Kidney epithelial cell (primary cell): ENCODE data around the gene SLX4IP. TPM values are rescaled to one million over a fixed set of nuclear protein-coding genes. Genes with fewer than 3 reads are reported as not detected.
A peak's percentile ranks its signal among the peaks of the same experiment; 100 is the strongest.

Experiments used
- DNase-seq: peaks from one replicate; pipeline ENCODE4 v3.0.0-alpha.2; 2010; ENCODE audit warnings: low read depth
- H3K27me3 ChIP-seq: 2 replicates; pipeline ENCODE4 v1.6.0; 2011; ENCODE audit warnings: low read length; ENCODE audit not compliant: control insufficient read depth, insufficient read depth
- H3K36me3 ChIP-seq: 2 replicates; pipeline ENCODE4 v1.5.1; 2011; ENCODE audit warnings: low read length; ENCODE audit not compliant: control insufficient read depth, insufficient read depth
- H3K4me3 ChIP-seq: 2 replicates; pipeline ENCODE4 v1.5.1; 2011; ENCODE audit warnings: low read depth, mild to moderate bottlenecking, control low read depth, low read length
- CTCF ChIP-seq: IDR thresholded peaks from 2 replicates; pipeline ENCODE4 v1.5.1; 2011; ENCODE audit warnings: mild to moderate bottlenecking, moderate library complexity, low read length, control low read depth, inconsistent platforms; ENCODE audit not compliant: insufficient read depth, poor library complexity, severe bottlenecking
- total RNA-seq: library from RNA; depleted of rRNA; stranded (reverse); fragments of >200 nt; gene quantifications from 2 replicates; pipeline ENCODE4 v1.2.3, GENCODE V29; 2015

Gene SLX4IP
- total RNA-seq, 1 donor from 2014 or later = 5.8 TPM

- H3K36me3 ChIP-seq = no peaks in the 10 kb centered on the region
- no peaks in the 10 kb centered on the region for H3K27me3 ChIP-seq
- TF ChIP-seq CTCF = no peak
- DNase-seq = no peak
- H3K4me3 ChIP-seq = no peak overlapping the region
These were observed 167.2 kb downstream of the SLX4IP start for GRCh38 chr20:10602221-10602871.

GRCh38 chr20:10603378-10603777 is 168.3 kb downstream of the SLX4IP start:
- no peak overlapping the region for H3K4me3 ChIP-seq
- no peak for DNase-seq
- no peak for TF ChIP-seq CTCF
- H3K36me3 ChIP-seq = no peaks in the 10 kb centered on the region
- no peaks in the 10 kb centered on the region for H3K27me3 ChIP-seq

DNA sequence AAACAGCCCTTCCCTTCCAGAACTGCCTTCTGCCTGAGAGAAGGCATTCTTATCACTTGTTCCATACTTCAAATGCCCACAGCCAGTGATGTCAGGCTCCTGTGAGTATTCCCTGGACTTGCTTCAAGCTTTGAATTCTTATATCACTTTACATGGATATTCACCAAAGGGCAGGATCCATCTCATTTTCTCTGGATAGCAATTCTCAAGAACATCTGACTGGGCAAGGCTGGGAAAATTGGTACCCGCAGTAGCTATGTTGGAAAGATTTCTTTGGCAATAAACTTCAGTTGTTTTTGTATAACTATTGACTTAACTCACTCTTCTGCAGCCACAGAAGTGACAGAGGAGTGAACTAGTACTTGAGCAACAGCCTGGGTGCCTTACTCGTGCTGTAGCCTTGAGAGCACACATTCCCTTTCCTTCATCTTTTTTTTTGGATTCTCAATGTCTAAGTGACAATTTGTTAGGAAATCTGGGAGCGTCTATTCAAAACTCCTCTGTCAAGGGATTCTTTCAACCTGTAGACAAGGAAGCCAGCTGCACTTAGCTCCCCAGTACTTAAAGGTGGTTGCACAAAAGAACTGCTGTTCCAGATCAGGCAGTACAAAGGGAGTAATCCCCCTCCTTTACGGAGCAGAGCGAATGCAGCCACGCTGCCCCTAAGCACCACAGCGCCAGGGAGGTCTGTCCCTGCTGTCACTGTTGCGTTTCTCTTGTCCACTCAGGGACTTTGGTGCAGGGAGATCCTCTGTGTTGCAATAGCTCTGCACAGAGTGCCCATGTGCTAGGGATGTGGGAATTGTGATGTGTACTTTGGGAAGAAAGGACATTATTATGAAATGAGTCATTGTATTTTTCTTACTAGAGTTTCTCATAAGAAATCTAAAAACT is 169.1 kb downstream of the SLX4IP start:
- DNase-seq = peak; percentile 80
- TF ChIP-seq CTCF = no peak
- H3K27me3 ChIP-seq = no peaks in the 10 kb centered on the region
- H3K4me3 ChIP-seq = no peak overlapping the region
- peaks cover under 1% of the 10 kb centered on the region for H3K36me3 ChIP-seq

DNA sequence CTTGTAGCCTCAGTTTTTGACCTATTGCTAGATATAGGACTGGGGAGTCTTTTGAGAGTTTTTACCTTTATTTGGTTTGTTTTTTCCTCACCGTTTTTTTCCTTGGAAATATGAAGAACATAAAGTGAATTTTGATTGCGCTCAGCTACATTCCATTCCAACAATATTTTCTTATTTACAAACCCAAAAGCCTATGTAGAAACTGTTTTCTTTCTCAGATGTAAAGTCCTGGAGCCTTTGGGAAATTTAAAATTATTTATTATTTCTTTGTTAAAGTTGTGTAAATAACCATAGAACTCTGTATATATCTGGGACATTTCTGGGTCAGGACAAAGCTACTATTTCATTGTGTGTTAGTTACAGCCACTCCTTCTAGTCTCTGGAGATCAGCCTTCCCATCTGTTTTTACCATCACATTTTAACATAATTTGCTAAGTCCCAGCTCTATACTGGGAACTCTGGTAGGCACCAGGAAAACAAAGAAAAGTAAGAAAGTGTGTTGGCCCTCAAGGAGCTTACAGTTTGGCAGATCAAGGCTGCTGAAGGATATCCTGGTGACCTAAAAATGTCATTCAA is 169.8 kb downstream of the SLX4IP start:
- H3K4me3 ChIP-seq = no peak overlapping the region
- peaks cover 1% of the 10 kb centered on the region for H3K36me3 ChIP-seq
- no peak for TF ChIP-seq CTCF
- no peak for DNase-seq
- H3K27me3 ChIP-seq = no peaks in the 10 kb centered on the region

DNA sequence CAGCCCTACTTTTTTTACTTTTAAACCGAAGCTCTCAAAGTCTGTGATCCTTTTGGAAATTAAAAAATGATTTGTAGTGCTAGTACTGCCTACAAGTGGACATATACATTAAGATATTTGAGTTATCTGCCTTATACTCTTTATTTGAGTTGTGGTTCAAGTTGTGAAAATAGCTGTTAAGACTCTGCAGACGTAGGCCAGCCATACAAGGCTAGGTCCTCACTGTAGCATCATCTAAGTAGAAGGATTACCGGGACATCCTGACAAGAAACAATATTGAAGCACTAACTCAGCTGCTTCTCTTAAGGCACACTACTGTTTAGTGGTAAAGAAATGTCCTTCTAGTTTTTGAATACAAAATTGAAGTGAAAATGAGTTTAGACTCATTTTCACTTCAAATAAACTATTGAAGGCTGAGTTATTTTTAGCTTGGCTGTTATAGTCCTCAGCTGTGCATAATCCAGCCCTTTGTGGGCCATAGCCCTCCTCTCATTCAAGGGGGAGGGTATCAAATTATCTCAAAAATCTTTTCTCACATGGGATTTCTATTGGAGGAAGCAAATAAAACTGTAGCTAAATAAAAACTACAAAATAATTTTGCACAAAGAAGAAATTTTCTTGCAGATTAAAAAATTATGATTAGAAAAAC is 170.6 kb downstream of the SLX4IP start:
- H3K36me3 ChIP-seq = peaks cover 1% of the 10 kb centered on the region
- H3K27me3 ChIP-seq = no peaks in the 10 kb centered on the region
- DNase-seq = no peak
- H3K4me3 ChIP-seq = no peak overlapping the region
- no peak for TF ChIP-seq CTCF
